NT2/D1 (cell line): ENCODE measurements around the gene ODAD3.
"Not testable (repeated sequence)": the region's sequence is repeated elsewhere in the genome, so short reads cannot be mapped to it uniquely, and the experiment has no call there.

Experiments used
- SUZ12 ChIP-seq: IDR thresholded peaks from 2 replicates; pipeline ENCODE4 v1.6.1; 2011; ENCODE audit not compliant: insufficient read length, insufficient read depth; ENCODE audit errors: extremely low read depth
- YY1 ChIP-seq: IDR thresholded peaks from 2 replicates; pipeline ENCODE4 v1.6.1; 2011; ENCODE audit not compliant: insufficient read length, insufficient read depth
- ZNF274 ChIP-seq: IDR thresholded peaks from 2 replicates; pipeline ENCODE4 v1.6.1; 2011; ENCODE audit warnings: mild to moderate bottlenecking, low read depth, low read length

DNA sequence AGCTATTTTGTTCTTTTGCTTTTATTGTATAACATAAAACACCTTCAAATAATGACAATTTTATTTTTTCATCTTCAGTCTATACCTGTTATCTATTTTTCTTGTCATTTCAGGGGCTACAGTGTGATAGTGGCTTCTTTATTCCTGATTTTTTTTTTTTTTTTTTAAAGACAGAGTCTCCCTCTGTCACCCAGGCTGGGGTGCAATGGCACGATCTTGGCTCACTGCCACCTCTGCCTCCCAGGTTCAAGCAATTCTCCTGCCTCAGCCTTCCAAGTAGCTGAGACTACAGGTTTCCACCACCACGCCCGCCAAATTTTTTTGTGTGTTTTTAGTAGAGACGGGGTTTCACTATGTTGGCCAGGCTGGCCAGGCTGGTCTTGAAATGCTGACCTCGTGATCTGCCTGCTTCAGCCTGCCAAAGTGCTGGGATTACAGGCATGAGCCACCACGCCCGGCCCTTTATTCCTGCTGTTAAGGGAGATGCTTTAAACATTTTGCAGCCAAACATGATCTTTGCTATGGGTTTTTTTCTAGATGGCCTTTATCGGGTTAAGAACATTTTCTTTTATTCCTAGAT is 33.4 kb upstream of the ODAD3 start:
- TF ChIP-seq YY1, ZNF274, SUZ12: not testable (repeated sequence)
